Calu3 (cell line): ENCODE results near the gene SFMBT1. TPM values are rescaled to one million over a fixed set of nuclear protein-coding genes. Genes with fewer than 3 reads are reported as not detected.

Experiments
- BruUV-seq: library from RNA; stranded (reverse); fragments of 400-500 nt; replicated peaks from 2 replicates; lab custom pipeline; 2021; lab: Mats Ljungman, UMichigan
- CTCF ChIA-PET: fragments of 300-600 bp; sonication (Branson Sonifier 250); formaldehyde crosslinking; loops from one replicate; lab custom pipeline; 2022; ENCODE audit warnings: antibody characterized with exemption; lab: Charles Lee
- DNase-seq: peaks from one replicate; pipeline ENCODE4 v3.0.0; 2022
- H3K27ac Mint-ChIP-seq: one replicate; pipeline ENCODE4 v1.8.0; 2022; ENCODE audit warnings: mixed read lengths; ENCODE audit not compliant: unreplicated experiment
- H3K27me3 Mint-ChIP-seq: one replicate; pipeline ENCODE4 v1.8.0; 2022; ENCODE audit warnings: mixed read lengths; ENCODE audit not compliant: unreplicated experiment
- H3K36me3 Mint-ChIP-seq: one replicate; pipeline ENCODE4 v1.8.0; 2022; ENCODE audit warnings: mild to moderate bottlenecking, moderate library complexity, mixed read lengths; ENCODE audit not compliant: insufficient read depth, unreplicated experiment
- H3K4me1 Mint-ChIP-seq: one replicate; pipeline ENCODE4 v1.8.0; 2022; ENCODE audit warnings: mild to moderate bottlenecking, low read depth, mixed read lengths; ENCODE audit not compliant: unreplicated experiment
- H3K4me3 Mint-ChIP-seq: one replicate; pipeline ENCODE4 v1.8.0; 2022; ENCODE audit warnings: mild to moderate bottlenecking, low read depth, moderate library complexity, mixed read lengths; ENCODE audit not compliant: unreplicated experiment
- H3K9me3 Mint-ChIP-seq: one replicate; pipeline ENCODE4 v1.8.0; 2022; ENCODE audit warnings: low read depth, mixed read lengths; ENCODE audit not compliant: unreplicated experiment
- CTCF ChIP-seq: fragments of 200-600 bp; IDR thresholded peaks from one replicate; pipeline ENCODE4 v1.8.0; 2022; ENCODE audit warnings: antibody characterized with exemption; ENCODE audit not compliant: unreplicated experiment
- intact Hi-C: fragments of 100-400 bp; cut with micrococcal nuclease; formaldehyde crosslinking; loops from one replicate; pipeline ENCODE4 v1.10.0; 2022; ENCODE audit not compliant: unreplicated experiment
- total RNA-seq: library from RNA; stranded (reverse); gene quantifications from 2 replicates; pipeline ENCODE4 v1.2.3, GENCODE V29; 2022

The SFMBT1 gene
- total RNA-seq, 1 experiment from 2014 or later = 36.6 TPM

- intact Hi-C loops = no loop called here
Observed at GRCh38 chr3:53003320-53003719, 42.6 kb downstream of the SFMBT1 start.

GRCh38 chr3:52998771-52999513 is 46.9 kb downstream of the SFMBT1 start:
- CTCF ChIA-PET = interaction anchor here (0.6 to 1.5 kb wide), 6 partner anchors 9 to 848 kb away, joined by 3 to 5 read pairs (median 3); no protein-coding TSS in a partner anchor
- Mint-ChIP-seq H3K4me1 (peaks cover 24% of the 10 kb centered on the region), H3K27me3 (no peaks in the 10 kb centered on the region), H3K9me3 (no peaks in the 10 kb centered on the region), H3K27ac (peak overlapping the region; percentile 98), H3K36me3 (peaks cover 22% of the 10 kb centered on the region), H3K4me3 (peak overlapping the region; percentile 90)
- intact Hi-C loops = loop anchor here (5.0 kb wide), 1 partner anchor 43 kb away; no protein-coding TSS in a partner anchor
- DNase-seq = peak; percentile 95
- TSS peak; percentile 42 for BruUV-seq
- TF ChIP-seq CTCF = no peak

More at GRCh38 chr3:53003320-53003719, 42.6 kb downstream of the SFMBT1 start:
- no peak overlapping the region for H3K4me3 Mint-ChIP-seq
- CTCF ChIA-PET = no interaction called here
- H3K36me3 Mint-ChIP-seq = peaks cover 17% of the 10 kb centered on the region
- H3K27me3 Mint-ChIP-seq = no peaks in the 10 kb centered on the region
- no peak for DNase-seq
- peaks cover 16% of the 10 kb centered on the region for H3K4me1 Mint-ChIP-seq
- TF ChIP-seq CTCF = no peak
- no peak overlapping the region for H3K27ac Mint-ChIP-seq
- BruUV-seq = no TSS peak
- H3K9me3 Mint-ChIP-seq = no peaks in the 10 kb centered on the region

GRCh38 chr3:52990637-52991036 is 55.2 kb downstream of the SFMBT1 start:
- no peak for DNase-seq
- no peak for TF ChIP-seq CTCF
- Mint-ChIP-seq H3K27ac (peak overlapping the region; percentile 17), H3K4me1 (peaks cover 40% of the 10 kb centered on the region), H3K36me3 (no peaks in the 10 kb centered on the region), H3K27me3 (no peaks in the 10 kb centered on the region), H3K4me3 (no peak overlapping the region), H3K9me3 (no peaks in the 10 kb centered on the region)
- CTCF ChIA-PET = no interaction called here
- intact Hi-C loops = no loop called here
- BruUV-seq = no TSS peak

GRCh38 chr3:52986938-52987337 is 58.9 kb downstream of the SFMBT1 start:
- H3K27me3 Mint-ChIP-seq = no peaks in the 10 kb centered on the region
- no peak overlapping the region for H3K4me3 Mint-ChIP-seq
- H3K36me3 Mint-ChIP-seq = no peaks in the 10 kb centered on the region
- intact Hi-C loops = no loop called here
- no peak for TF ChIP-seq CTCF
- no peak for DNase-seq
- no TSS peak for BruUV-seq
- CTCF ChIA-PET = interaction anchor here (1.2 kb wide), 1 partner anchor 69 kb away, joined by 3 read pairs; no protein-coding TSS in a partner anchor
- no peaks in the 10 kb centered on the region for H3K9me3 Mint-ChIP-seq
- peaks cover 30% of the 10 kb centered on the region for H3K4me1 Mint-ChIP-seq
- H3K27ac Mint-ChIP-seq = no peak overlapping the region
